HEK293 (cell line): ENCODE data around the gene HOXC5.

Source experiments
- GLIS2 ChIP-seq: fragments of 450-650 bp; formaldehyde crosslinking; IDR thresholded peaks from 2 replicates; pipeline ENCODE4 v1.5.1; 2016; ENCODE audit warnings: missing biosample characterization, missing genetic modification characterization
- HOXC10 ChIP-seq: sonication (generic); formaldehyde crosslinking; IDR thresholded peaks from 2 replicates; pipeline ENCODE4 v1.8.1; 2023; ENCODE audit warnings: mild to moderate bottlenecking, missing genetic modification reagents
- IKZF3 ChIP-seq: fragments of 450-650 bp; IDR thresholded peaks from 2 replicates; pipeline ENCODE4 v1.5.0; 2018; ENCODE audit warnings: missing biosample characterization, mild to moderate bottlenecking, missing genetic modification characterization, moderate library complexity
- KLF16 ChIP-seq: fragments of 450-650 bp; formaldehyde crosslinking; IDR thresholded peaks from 2 replicates; pipeline ENCODE4 v1.5.1; 2017; ENCODE audit warnings: missing biosample characterization, missing genetic modification characterization
- KLF8 ChIP-seq: fragments of 450-650 bp; formaldehyde crosslinking; IDR thresholded peaks from 2 replicates; pipeline ENCODE4 v1.5.1; 2016; ENCODE audit warnings: missing biosample characterization, missing genetic modification characterization
- PRDM2 ChIP-seq: fragments of 450-650 bp; formaldehyde crosslinking; IDR thresholded peaks from 2 replicates; pipeline ENCODE4 v1.5.1; 2016; ENCODE audit warnings: missing biosample characterization, missing genetic modification characterization, borderline replicate concordance
- SCRT1 ChIP-seq: fragments of 450-650 bp; formaldehyde crosslinking; IDR thresholded peaks from 2 replicates; pipeline ENCODE4 v1.5.1; 2016; ENCODE audit warnings: missing biosample characterization, missing genetic modification characterization, borderline replicate concordance
- SP2 ChIP-seq: fragments of 450-650 bp; formaldehyde crosslinking; IDR thresholded peaks from 2 replicates; pipeline ENCODE4 v1.5.1; 2016; ENCODE audit warnings: missing biosample characterization, missing genetic modification characterization
- WT1 ChIP-seq: fragments of 450-650 bp; formaldehyde crosslinking; IDR thresholded peaks from 2 replicates; pipeline ENCODE4 v1.5.1; 2016; ENCODE audit warnings: missing biosample characterization, missing genetic modification characterization
- ZBTB10 ChIP-seq: fragments of 450-650 bp; formaldehyde crosslinking; IDR thresholded peaks from 2 replicates; pipeline ENCODE4 v1.5.1; 2016; ENCODE audit warnings: missing biosample characterization, missing genetic modification characterization
- ZBTB26 ChIP-seq: fragments of 450-650 bp; formaldehyde crosslinking; optimal IDR thresholded peaks from 2 replicates; pipeline ENCODE3; 2016; ENCODE audit warnings: missing biosample characterization, mild to moderate bottlenecking, missing genetic modification characterization
- ZBTB48 ChIP-seq: fragments of 450-650 bp; formaldehyde crosslinking; IDR thresholded peaks from 2 replicates; pipeline ENCODE4 v1.5.1; 2016; ENCODE audit warnings: missing biosample characterization, missing genetic modification characterization
- ZNF114 ChIP-seq: fragments of 450-650 bp; formaldehyde crosslinking; IDR thresholded peaks from 2 replicates; pipeline ENCODE4 v1.5.0; 2017; ENCODE audit warnings: missing biosample characterization, missing genetic modification characterization
- ZNF121 ChIP-seq: fragments of 450-650 bp; formaldehyde crosslinking; IDR thresholded peaks from 2 replicates; pipeline ENCODE4 v1.5.1; 2016; ENCODE audit warnings: missing biosample characterization, missing genetic modification characterization
- ZNF169 ChIP-seq: fragments of 450-650 bp; formaldehyde crosslinking; IDR thresholded peaks from 2 replicates; pipeline ENCODE4 v1.5.1; 2016; ENCODE audit warnings: missing biosample characterization, missing genetic modification characterization
- ZNF19 ChIP-seq: fragments of 450-650 bp; formaldehyde crosslinking; IDR thresholded peaks from 2 replicates; pipeline ENCODE4; 2016; ENCODE audit warnings: missing biosample characterization, missing genetic modification characterization, low read depth
- ZNF2 ChIP-seq: fragments of 450-650 bp; formaldehyde crosslinking; IDR thresholded peaks from 2 replicates; pipeline ENCODE4 v1.5.1; 2016; ENCODE audit warnings: missing biosample characterization, missing genetic modification characterization
- ZNF362 ChIP-seq: fragments of 450-650 bp; formaldehyde crosslinking; IDR thresholded peaks from 2 replicates; pipeline ENCODE4 v1.5.1; 2016; ENCODE audit warnings: missing biosample characterization, missing genetic modification characterization
- ZNF600 ChIP-seq: fragments of 450-650 bp; formaldehyde crosslinking; IDR thresholded peaks from 2 replicates; pipeline ENCODE4 v1.5.1; 2016; ENCODE audit warnings: missing biosample characterization, missing genetic modification characterization
- ZNF660 ChIP-seq: fragments of 450-650 bp; IDR thresholded peaks from 2 replicates; pipeline ENCODE4 v1.5.1; 2018; ENCODE audit warnings: missing biosample characterization, mild to moderate bottlenecking, missing genetic modification characterization
- ZNF701 ChIP-seq: fragments of 450-650 bp; formaldehyde crosslinking; IDR thresholded peaks from 2 replicates; pipeline ENCODE4 v1.5.1; 2016; ENCODE audit warnings: missing biosample characterization, missing genetic modification characterization
- ZNF830 ChIP-seq: fragments of 450-650 bp; IDR thresholded peaks from 2 replicates; pipeline ENCODE4 v1.5.0; 2018; ENCODE audit warnings: missing biosample characterization, missing genetic modification characterization, low read depth, mild to moderate bottlenecking, moderate library complexity
- ZSCAN23 ChIP-seq: fragments of 450-650 bp; formaldehyde crosslinking; IDR thresholded peaks from 2 replicates; pipeline ENCODE4 v1.5.1; 2016; ENCODE audit warnings: missing biosample characterization, missing genetic modification characterization

HOXC5 gene

GRCh38 chr12:54036620-54037359 lies 3.9 kb downstream of the HOXC5 start (continued):
- TF ChIP-seq PRDM2 (tag by site-specific recombination) (no peak), ZBTB26 (tag by site-specific recombination) (peak; percentile 30), HOXC10 (CRISPR knock-in tag) (no peak), ZNF830 (no peak), ZNF19 (tag by site-specific recombination) (no peak), ZNF114 (tag by site-specific recombination) (no peak), KLF16 (0 out of 2 replicates have a peak, but pooled peaks have one; percentile 15), ZNF660 (tag by site-specific recombination) (peak; percentile 90), ZNF362 (tag by site-specific recombination) (no peak), ZNF169 (tag by site-specific recombination) (no peak), ZNF2 (tag by site-specific recombination) (peak; percentile 39; the same call in 1 of the 2 replicates), GLIS2 (tag by site-specific recombination) (peak; percentile 80), ZNF701 (tag by site-specific recombination) (no peak), IKZF3 (peak; percentile 90), KLF8 (tag by site-specific recombination) (peak; percentile 71; the same call in 1 of the 2 replicates), ZSCAN23 (tag by site-specific recombination) (no peak), SP2 (tag by site-specific recombination) (peak; percentile 51), ZBTB48 (tag by site-specific recombination) (peak; percentile 94), SCRT1 (peak; percentile 88), WT1 (peak; percentile 9; the same call in 1 of the 2 replicates), ZNF121 (tag by site-specific recombination) (no peak), ZBTB10 (tag by site-specific recombination) (no peak; the same call in none of the 2 replicates), ZNF600 (peak; percentile 98)
